Measurements from ENCODE around the gene ADPRHL1.

The ADPRHL1 gene

GRCh38 chr13:113414335-113414734 is 39.0 kb downstream of the ADPRHL1 start:
- DNase-seq = no peak

DNA sequence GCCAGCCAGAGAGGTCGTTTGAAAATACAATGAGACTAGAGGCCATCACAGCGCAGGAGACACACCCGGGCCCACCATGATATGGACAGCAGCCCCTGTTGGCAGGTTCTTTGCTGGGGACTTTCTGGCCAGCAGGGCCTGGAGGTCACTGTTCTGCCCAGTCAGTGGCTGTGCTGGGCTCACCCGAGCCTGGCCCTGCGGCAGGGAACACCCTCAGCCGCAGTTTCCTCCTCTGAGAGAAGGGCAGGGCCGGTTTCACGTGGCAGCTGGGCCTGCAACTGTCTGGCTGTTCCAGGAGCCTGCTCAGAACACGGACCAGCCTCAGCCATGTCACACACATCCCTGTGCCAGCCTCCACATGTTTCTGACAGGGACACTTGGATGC is 39.4 kb downstream of the ADPRHL1 start:
- no peak for DNase-seq

DNA sequence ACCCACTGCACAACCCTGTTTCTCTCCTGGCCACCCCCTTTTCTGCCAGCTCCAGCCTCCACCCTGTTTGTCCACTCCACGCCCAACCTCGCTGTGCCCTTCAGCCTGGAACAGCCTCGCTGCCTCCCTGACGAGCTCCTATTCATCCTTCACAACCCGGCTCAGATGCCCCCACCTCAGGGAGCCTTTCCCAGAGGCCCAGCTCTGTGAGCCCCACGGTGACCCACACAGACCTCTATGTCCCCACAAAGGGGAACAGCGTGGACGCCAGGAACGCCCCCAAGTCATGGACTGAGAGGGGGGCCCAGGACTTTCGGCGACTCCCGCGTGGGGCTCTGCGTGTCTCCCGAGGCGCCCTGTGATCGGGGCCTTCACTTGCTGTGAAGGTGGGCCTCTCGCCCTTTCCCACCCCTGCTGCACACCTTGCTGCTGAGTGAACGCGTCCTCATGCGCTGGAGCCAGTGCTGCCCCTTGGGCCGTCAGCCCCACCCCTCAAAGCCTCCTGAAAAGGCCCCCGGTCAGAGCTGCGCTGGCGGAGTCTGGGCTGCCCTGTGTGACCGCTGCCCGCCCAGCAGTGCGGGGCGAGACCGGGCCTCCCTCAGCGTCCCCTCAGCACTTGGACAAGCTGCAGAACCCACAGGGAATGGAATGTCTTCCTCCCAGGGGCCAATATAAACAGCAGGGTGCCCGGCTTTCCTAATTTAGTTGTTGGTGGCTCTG is 40.0 kb downstream of the ADPRHL1 start:
- DNase-seq = no peak

- no peak for DNase-seq
These were observed 40.8 kb downstream of the ADPRHL1 start for GRCh38 chr13:113412440-113412839.

- no peak for DNase-seq
These were observed 41.9 kb downstream of the ADPRHL1 start for GRCh38 chr13:113411216-113412023.

- no peak for DNase-seq
These were observed 42.7 kb downstream of the ADPRHL1 start for GRCh38 chr13:113410472-113411201.

DNA sequence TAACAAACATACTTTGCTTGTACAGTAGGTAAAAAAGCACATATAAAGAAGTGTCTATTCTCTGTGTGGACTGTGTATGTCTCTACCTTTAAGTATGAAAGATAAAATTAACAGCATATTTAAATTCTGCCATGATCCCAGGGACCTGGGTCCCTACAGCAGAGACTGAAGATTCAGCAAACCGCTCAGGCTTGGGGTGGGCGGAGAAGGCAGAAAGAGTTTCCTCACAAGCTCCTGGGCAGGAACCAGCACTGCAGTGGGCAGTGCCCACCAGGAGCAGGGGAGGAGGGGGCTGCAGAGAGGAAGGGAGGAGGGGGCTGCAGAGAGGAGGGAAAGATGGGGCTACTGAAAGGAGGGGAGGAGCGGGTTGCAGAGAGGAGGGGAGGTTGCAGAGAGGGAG is 44.7 kb downstream of the ADPRHL1 start:
- no peak for DNase-seq

- DNase-seq = no peak
These were observed 45.5 kb downstream of the ADPRHL1 start for GRCh38 chr13:113407531-113408393.

- DNase-seq = no peak
These were observed 46.2 kb downstream of the ADPRHL1 start for GRCh38 chr13:113407103-113407530.

GRCh38 chr13:113406321-113407102 is 46.8 kb downstream of the ADPRHL1 start:
- DNase-seq = no peak

- no peak for DNase-seq
These were observed 47.6 kb downstream of the ADPRHL1 start for GRCh38 chr13:113405481-113406300.

- DNase-seq = no peak
These were observed 48.4 kb downstream of the ADPRHL1 start for GRCh38 chr13:113404723-113405471.

DNA sequence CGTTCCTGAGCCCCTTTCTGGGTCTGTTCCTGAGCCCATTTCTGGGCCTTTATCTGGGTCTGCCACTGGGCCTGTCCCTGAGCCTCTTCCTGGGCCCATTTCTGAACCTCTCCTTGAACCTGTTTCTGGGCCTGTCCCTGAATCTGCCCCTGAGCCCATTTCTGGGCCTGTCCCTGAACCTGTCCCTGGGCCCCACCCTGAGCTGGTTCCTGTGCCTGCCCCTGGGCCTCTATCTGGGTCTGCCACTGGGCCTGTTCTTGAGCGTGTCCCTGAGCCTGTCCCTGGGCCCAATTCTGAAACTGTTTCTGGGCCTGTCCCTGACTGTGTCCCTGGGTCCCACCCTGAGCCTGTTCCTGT is 48.9 kb downstream of the ADPRHL1 start:
- no peak for DNase-seq

DNA sequence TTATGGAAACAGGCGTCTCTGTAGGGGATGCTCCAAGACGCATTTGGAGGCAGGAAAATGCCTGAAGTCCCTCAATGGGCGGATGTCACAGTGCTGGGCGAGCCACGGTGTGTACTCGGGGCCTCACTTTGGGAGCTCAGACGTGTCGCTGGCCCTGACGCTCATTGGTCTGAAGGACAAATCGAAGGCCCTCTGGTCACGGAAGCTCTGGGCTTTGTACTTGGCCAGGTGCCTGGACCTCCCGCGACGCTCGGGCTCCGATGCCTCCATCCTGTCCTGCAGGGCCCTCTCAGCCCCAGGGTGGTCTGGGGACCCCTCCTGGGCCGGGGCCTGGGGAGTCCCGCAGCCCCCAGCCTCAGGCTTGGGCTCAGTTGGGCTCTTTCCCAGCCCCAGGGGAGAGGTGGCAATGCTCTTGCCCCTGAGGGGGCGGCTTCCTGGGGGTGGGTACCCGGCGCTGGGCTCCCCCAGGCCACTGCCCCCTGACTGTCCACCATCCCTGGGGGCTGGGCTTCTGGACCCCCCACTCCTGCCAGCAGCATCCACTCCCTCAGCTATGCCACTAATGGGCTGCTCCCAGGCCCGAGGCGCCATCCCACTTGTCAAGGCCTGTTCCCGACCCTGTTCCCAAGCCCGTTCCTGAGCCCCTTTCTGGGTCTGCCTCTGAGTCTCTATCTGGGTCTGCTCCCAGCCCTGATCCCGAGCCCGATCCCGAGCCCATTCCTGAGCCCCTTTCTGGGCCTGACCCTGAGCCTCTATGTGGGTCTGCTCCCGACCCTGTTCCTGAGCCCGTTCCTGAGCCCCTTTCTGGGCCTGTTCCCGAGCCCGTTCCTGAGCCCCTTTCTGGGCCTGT is 49.8 kb downstream of the ADPRHL1 start:
- DNase-seq = no peak

DNA sequence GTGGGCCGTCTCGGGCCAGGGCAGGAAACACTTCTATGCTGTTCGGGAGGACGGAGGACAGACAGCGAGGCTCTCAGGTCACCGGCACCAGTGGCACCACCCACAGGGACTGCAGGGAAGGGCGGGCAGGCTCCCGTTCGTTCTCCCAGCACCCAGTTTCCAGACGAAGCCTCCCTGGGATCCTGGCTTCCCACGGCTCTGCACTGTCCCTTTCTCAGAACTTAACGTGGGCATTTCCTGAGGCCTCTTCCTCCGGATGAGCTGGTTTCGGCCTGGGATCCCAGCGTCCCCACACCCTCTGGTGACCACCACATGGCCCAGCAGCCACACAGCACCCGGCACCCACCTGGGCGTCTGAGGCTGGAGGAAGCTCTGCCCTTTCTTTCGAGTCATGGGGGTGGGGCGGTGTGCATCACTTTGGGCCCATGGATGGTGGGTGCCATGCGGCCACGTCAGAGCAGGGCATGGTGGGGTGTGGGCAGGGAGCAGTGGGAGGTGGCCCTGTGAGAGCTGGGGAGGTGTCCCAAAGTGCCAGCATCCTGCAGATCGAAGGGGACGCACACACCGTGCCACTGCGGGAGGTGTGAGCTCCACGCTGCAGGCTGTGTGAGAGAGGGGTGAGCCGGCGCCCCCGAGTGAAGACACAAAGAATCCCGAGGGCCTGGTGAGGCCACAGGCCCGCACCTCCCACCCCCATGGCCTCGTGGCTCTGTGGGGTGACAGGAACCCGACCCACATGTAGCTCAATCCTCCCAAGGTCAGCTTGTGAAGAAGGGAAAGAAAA is 50.6 kb downstream of the ADPRHL1 start:
- DNase-seq = no peak

- no peak for DNase-seq
These were observed 51.6 kb downstream of the ADPRHL1 start for GRCh38 chr13:113401452-113402415.
